Measurements from ENCODE around the gene NUDT3. TPM values are rescaled to one million over a fixed set of nuclear protein-coding genes. Genes with fewer than 3 reads are reported as not detected.

The NUDT3 gene
- total and polyA plus RNA-seq, 4 donors, result 3.2 to 20.2 (median 9.5) TPM

GRCh38 chr6:34298941-34299340 lies 93.5 kb downstream of the NUDT3 start:
- H3K27me3 ChIP-seq (ENCODE audit: control insufficient read depth in 4 of 4, insufficient read depth in 4 of 4, low read length in 3 of 4), result no peaks in the 10 kb centered on the region
- peaks cover 0 to 2% (median under 1%) of the 10 kb centered on the region in 4 donors for H3K36me3 ChIP-seq (ENCODE audit: control insufficient read depth in 4 of 4, insufficient read depth in 3 of 4, low read depth in 1 of 4, low read length in 3 of 4)
- H3K4me3 ChIP-seq (ENCODE audit: low read depth in 1 of 3, low read length in 3 of 3), result no peak overlapping the region
- no peak for DNase-seq (ENCODE audit: low spot score)
- no peak overlapping the region for H3K27ac ChIP-seq (ENCODE audit: low read depth in 1 of 2, low read length in 2 of 2)
- no peaks in the 10 kb centered on the region for H3K9me3 ChIP-seq (ENCODE audit: control insufficient read depth in 4 of 4, low read length in 3 of 4)
- WGBS, result 62% methylated on average over 2 of the region's 2 CpGs
- peaks cover 0 to 5% (median under 1%) of the 10 kb centered on the region in 4 donors for H3K4me1 ChIP-seq (ENCODE audit: control insufficient read depth in 4 of 4, insufficient read depth in 4 of 4, low read length in 3 of 4)
- no peak overlapping the region for H3K9ac ChIP-seq (ENCODE audit: low read depth in 1 of 2, low read length in 2 of 2)
- TF ChIP-seq RXRA (IDR thresholded peaks at IDR 0.05) (no peak), EGR1 (IDR thresholded peaks at IDR 0.05; ENCODE audit: low read depth in 2 of 2) (no peak), RAD21 (IDR thresholded peaks at IDR 0.05) (no peak), NR2F2 (IDR thresholded peaks at IDR 0.05) (no peak), JUND (IDR thresholded peaks at IDR 0.05) (no peak), ZBTB33 (IDR thresholded peaks at IDR 0.05) (no peak), HNF4A (conservative IDR thresholded peaks at IDR 0.05) (no peak), CTCF (IDR thresholded peaks at IDR 0.05; ENCODE audit: low read depth, low read length, missing input control) (no peak)

GRCh38 chr6:34295721-34296120 lies 96.7 kb downstream of the NUDT3 start:
- DNase-seq (ENCODE audit: low spot score), result no peak
- Histone ChIP-seq H3K27me3 (ENCODE audit: control insufficient read depth in 4 of 4, insufficient read depth in 4 of 4, low read length in 3 of 4) (no peaks in the 10 kb centered on the region), H3K4me1 (ENCODE audit: control insufficient read depth in 4 of 4, insufficient read depth in 4 of 4, low read length in 3 of 4) (no peaks in the 10 kb centered on the region), H3K36me3 (ENCODE audit: control insufficient read depth in 4 of 4, insufficient read depth in 3 of 4, low read depth in 1 of 4, low read length in 3 of 4) (peaks cover 5 to 8% (median 7%) of the 10 kb centered on the region in 4 donors), H3K27ac (ENCODE audit: low read depth in 1 of 2, low read length in 2 of 2) (no peak overlapping the region), H3K9me3 (ENCODE audit: control insufficient read depth in 4 of 4, low read length in 3 of 4) (no peaks in the 10 kb centered on the region), H3K9ac (ENCODE audit: low read depth in 1 of 2, low read length in 2 of 2) (no peak overlapping the region), H3K4me3 (ENCODE audit: low read depth in 1 of 3, low read length in 3 of 3) (no peak overlapping the region)
- 81% methylated on average over 3 of the region's 3 CpGs for WGBS
- TF ChIP-seq HNF4G (IDR thresholded peaks at IDR 0.05) (no peak), FOXA1 (IDR thresholded peaks at IDR 0.05) (no peak), GABPA (IDR thresholded peaks at IDR 0.05 in 1 of 2, conservative IDR thresholded peaks at IDR 0.05 in 1 of 2) (no peak), ZBTB33 (IDR thresholded peaks at IDR 0.05) (no peak), SP1 (IDR thresholded peaks at IDR 0.05) (no peak), HNF4A (conservative IDR thresholded peaks at IDR 0.05) (no peak), CTCF (IDR thresholded peaks at IDR 0.05; ENCODE audit: low read depth, low read length, missing input control) (no peak), TAF1 (conservative IDR thresholded peaks at IDR 0.05) (no peak), RAD21 (IDR thresholded peaks at IDR 0.05) (no peak), FOXA2 (IDR thresholded peaks at IDR 0.05) (no peak), MAX (IDR thresholded peaks at IDR 0.05) (no peak), NR2F2 (IDR thresholded peaks at IDR 0.05) (no peak), YY1 (IDR thresholded peaks at IDR 0.05) (no peak), EGR1 (IDR thresholded peaks at IDR 0.05; ENCODE audit: low read depth in 2 of 2) (no peak), ATF3 (IDR thresholded peaks at IDR 0.05) (no peak), REST (IDR thresholded peaks at IDR 0.05) (no peak), RXRA (IDR thresholded peaks at IDR 0.05) (no peak)
